Calu3 (cell line): ENCODE results near the gene IL22RA1. TPM values are rescaled to one million over a fixed set of nuclear protein-coding genes. Genes with fewer than 3 reads are reported as not detected.

Source experiments
- BruUV-seq: library from RNA; stranded (reverse); fragments of 400-500 nt; replicated peaks from 2 replicates; lab custom pipeline; 2021; lab: Mats Ljungman, UMichigan
- CTCF ChIA-PET: fragments of 300-600 bp; sonication (Branson Sonifier 250); formaldehyde crosslinking; loops from one replicate; lab custom pipeline; 2022; ENCODE audit warnings: antibody characterized with exemption; lab: Charles Lee
- DNase-seq: peaks from one replicate; pipeline ENCODE4 v3.0.0; 2022
- H3K27ac Mint-ChIP-seq: one replicate; pipeline ENCODE4 v1.8.0; 2022; ENCODE audit warnings: mixed read lengths; ENCODE audit not compliant: unreplicated experiment
- H3K27me3 Mint-ChIP-seq: one replicate; pipeline ENCODE4 v1.8.0; 2022; ENCODE audit warnings: mixed read lengths; ENCODE audit not compliant: unreplicated experiment
- H3K36me3 Mint-ChIP-seq: one replicate; pipeline ENCODE4 v1.8.0; 2022; ENCODE audit warnings: mild to moderate bottlenecking, moderate library complexity, mixed read lengths; ENCODE audit not compliant: insufficient read depth, unreplicated experiment
- H3K4me1 Mint-ChIP-seq: one replicate; pipeline ENCODE4 v1.8.0; 2022; ENCODE audit warnings: mild to moderate bottlenecking, low read depth, mixed read lengths; ENCODE audit not compliant: unreplicated experiment
- H3K4me3 Mint-ChIP-seq: one replicate; pipeline ENCODE4 v1.8.0; 2022; ENCODE audit warnings: mild to moderate bottlenecking, low read depth, moderate library complexity, mixed read lengths; ENCODE audit not compliant: unreplicated experiment
- H3K9me3 Mint-ChIP-seq: one replicate; pipeline ENCODE4 v1.8.0; 2022; ENCODE audit warnings: low read depth, mixed read lengths; ENCODE audit not compliant: unreplicated experiment
- CTCF ChIP-seq: fragments of 200-600 bp; IDR thresholded peaks from one replicate; pipeline ENCODE4 v1.8.0; 2022; ENCODE audit warnings: antibody characterized with exemption; ENCODE audit not compliant: unreplicated experiment
- intact Hi-C: fragments of 100-400 bp; cut with micrococcal nuclease; formaldehyde crosslinking; loops from one replicate; pipeline ENCODE4 v1.10.0; 2022; ENCODE audit not compliant: unreplicated experiment
- total RNA-seq: library from RNA; stranded (reverse); gene quantifications from 2 replicates; pipeline ENCODE4 v1.2.3, GENCODE V29; 2022

Gene IL22RA1
- total RNA-seq, 1 experiment from 2014 or later, result 1.3 TPM

- peaks cover 6% of the 10 kb centered on the region for H3K36me3 Mint-ChIP-seq
- no TSS peak for BruUV-seq
- peaks cover 35% of the 10 kb centered on the region for H3K4me1 Mint-ChIP-seq
- no peak overlapping the region for H3K4me3 Mint-ChIP-seq
- DNase-seq, result no peak
- H3K27me3 Mint-ChIP-seq, result no peaks in the 10 kb centered on the region
- TF ChIP-seq CTCF, result no peak
- H3K27ac Mint-ChIP-seq, result no peak overlapping the region
- H3K9me3 Mint-ChIP-seq, result no peaks in the 10 kb centered on the region
- CTCF ChIA-PET, result interaction anchor here (1.5 kb wide), 1 partner anchor 10 kb away, joined by 6 read pairs; no protein-coding TSS in a partner anchor
- intact Hi-C loops, result no loop called here
Observed at GRCh38 chr1:24189528-24189927, 46.6 kb upstream of the IL22RA1 start.

- CTCF ChIA-PET, result no interaction called here
- H3K27ac Mint-ChIP-seq, result no peak within 1 kb of the TSS
- H3K27me3 Mint-ChIP-seq, result no peaks in the 10 kb centered on the region
- intact Hi-C loops, result no loop called here
- no peaks in the 10 kb centered on the region for H3K9me3 Mint-ChIP-seq
- peaks cover 6% of the 10 kb centered on the region for H3K36me3 Mint-ChIP-seq
- DNase-seq, result peak; percentile 65
- no TSS peak for BruUV-seq
- no peak for TF ChIP-seq CTCF
- H3K4me3 Mint-ChIP-seq, result peak within 1 kb of the TSS; percentile 66
- H3K4me1 Mint-ChIP-seq, result peaks cover 31% of the 10 kb centered on the region
Observed at GRCh38 chr1:24186993-24187790, 44.3 kb upstream of the IL22RA1 start, which contains the start of gene IFNLR1. Gene IFNLR1 (minus strand): TSS chr1:24187289. CDS start chr1:24187248, 41 bp downstream.

GRCh38 chr1:24186711-24186992 is 43.7 kb upstream of the IL22RA1 start:
- peak overlapping the region; percentile 66 for H3K4me3 Mint-ChIP-seq
- peaks cover 26% of the 10 kb centered on the region for H3K4me1 Mint-ChIP-seq
- no peak for TF ChIP-seq CTCF
- DNase-seq, result no peak
- no TSS peak for BruUV-seq
- no peaks in the 10 kb centered on the region for H3K9me3 Mint-ChIP-seq
- H3K27ac Mint-ChIP-seq, result no peak overlapping the region
- no peaks in the 10 kb centered on the region for H3K27me3 Mint-ChIP-seq
- H3K36me3 Mint-ChIP-seq, result peaks cover 6% of the 10 kb centered on the region
- intact Hi-C loops, result no loop called here
- CTCF ChIA-PET, result no interaction called here

- TSS peak; percentile 83 for BruUV-seq
- Mint-ChIP-seq H3K27me3 (no peaks in the 10 kb centered on the region), H3K4me3 (peak overlapping the region; percentile 66), H3K36me3 (peaks cover 6% of the 10 kb centered on the region), H3K4me1 (peaks cover 24% of the 10 kb centered on the region), H3K27ac (no peak overlapping the region), H3K9me3 (no peaks in the 10 kb centered on the region)
- intact Hi-C loops, result no loop called here
- no peak for TF ChIP-seq CTCF
- no peak for DNase-seq
- CTCF ChIA-PET, result no interaction called here
Observed at GRCh38 chr1:24186031-24186710, 43.2 kb upstream of the IL22RA1 start.
